NT2/D1 (cell line): ENCODE data around the gene SHFL.

Source experiments
- YY1 ChIP-seq: IDR thresholded peaks from 2 replicates; pipeline ENCODE4 v1.6.1; 2011; ENCODE audit not compliant: insufficient read length, insufficient read depth
- ZNF274 ChIP-seq: IDR thresholded peaks from 2 replicates; pipeline ENCODE4 v1.6.1; 2011; ENCODE audit warnings: mild to moderate bottlenecking, low read depth, low read length

DNA sequence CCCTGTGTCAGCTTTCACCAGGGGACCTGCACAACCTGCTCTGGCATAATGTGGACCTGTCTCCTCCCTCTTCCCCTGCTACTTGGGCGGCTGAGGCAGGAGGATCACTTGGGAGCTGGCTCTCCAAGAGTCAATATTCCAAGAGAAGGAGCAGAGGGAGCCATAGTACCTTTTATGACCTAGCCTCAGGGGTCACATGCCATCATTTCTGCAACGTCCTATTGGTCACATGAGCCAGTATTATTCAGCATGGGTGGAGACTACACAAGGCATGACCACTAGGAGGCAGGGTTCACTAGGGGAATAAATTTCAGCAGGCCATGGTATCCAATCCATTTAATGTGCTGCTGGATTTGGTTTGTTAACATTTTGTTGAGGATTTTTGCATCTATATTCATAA is 12.0 kb upstream of the SHFL start:
- no peak for TF ChIP-seq YY1
- TF ChIP-seq ZNF274, result no peak
